ENCODE data around the gene STX1A.
A peak's percentile ranks its signal among the peaks of the same experiment; 100 is the strongest.

Gene STX1A

DNA sequence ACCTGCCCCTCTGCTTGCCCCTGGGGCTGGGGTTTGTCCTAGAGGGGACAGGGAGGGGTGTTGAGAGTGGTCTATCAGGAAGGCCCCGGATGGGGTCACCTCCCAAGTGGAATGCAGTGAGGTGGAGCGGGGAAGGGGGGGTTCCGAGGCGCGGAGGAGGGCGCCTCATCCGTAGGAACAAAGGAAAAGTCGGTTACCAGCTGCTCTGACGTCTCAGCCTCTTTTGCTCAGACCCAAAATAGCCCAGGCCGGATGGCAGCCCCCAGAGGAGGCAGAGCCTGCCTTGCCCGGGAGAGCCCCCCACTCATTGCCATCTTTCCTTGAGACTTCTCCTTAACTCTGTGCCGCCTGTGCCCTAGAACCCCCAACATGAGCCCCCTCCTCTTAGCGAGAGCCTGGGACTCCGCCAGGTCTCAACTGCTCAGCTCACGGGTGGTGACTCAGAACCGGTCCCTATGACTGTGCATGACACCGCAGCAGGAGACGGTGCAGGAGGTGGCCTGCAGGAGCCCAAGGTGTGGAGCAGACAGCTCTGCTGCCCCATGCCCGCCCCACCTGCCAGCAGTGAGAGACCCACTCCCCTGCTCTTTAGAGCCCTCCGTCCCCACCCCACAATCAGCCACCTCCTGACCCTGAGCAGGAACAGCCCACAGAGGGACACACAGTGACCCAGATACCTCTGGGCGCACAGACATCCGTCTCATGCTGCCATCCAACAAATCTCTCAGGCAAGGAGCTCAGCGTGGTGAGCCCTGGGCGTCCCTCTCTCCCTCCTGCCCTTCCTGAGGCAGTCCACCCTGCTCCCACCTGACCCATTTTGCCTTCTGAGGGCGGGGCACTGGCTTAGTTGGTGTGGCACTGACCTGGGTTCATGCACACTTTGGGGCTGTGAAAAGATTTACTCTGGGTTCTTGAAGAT, 13.1 kb downstream of the STX1A start:
- DNase-seq = peak; percentile 23

- DNase-seq = no peak
Observed at GRCh38 chr7:73705551-73705920, 13.9 kb downstream of the STX1A start.

GRCh38 chr7:73704640-73705550, 14.6 kb downstream of the STX1A start:
- DNase-seq = peak; percentile 81

GRCh38 chr7:73703757-73704639, 15.5 kb downstream of the STX1A start:
- no peak for DNase-seq

GRCh38 chr7:73703225-73703624, 16.2 kb downstream of the STX1A start:
- no peak for DNase-seq

- no peak for DNase-seq
Observed at GRCh38 chr7:73702665-73703064, 16.8 kb downstream of the STX1A start.

- no peak for DNase-seq
Observed at GRCh38 chr7:73702226-73702625, 17.2 kb downstream of the STX1A start.

DNA sequence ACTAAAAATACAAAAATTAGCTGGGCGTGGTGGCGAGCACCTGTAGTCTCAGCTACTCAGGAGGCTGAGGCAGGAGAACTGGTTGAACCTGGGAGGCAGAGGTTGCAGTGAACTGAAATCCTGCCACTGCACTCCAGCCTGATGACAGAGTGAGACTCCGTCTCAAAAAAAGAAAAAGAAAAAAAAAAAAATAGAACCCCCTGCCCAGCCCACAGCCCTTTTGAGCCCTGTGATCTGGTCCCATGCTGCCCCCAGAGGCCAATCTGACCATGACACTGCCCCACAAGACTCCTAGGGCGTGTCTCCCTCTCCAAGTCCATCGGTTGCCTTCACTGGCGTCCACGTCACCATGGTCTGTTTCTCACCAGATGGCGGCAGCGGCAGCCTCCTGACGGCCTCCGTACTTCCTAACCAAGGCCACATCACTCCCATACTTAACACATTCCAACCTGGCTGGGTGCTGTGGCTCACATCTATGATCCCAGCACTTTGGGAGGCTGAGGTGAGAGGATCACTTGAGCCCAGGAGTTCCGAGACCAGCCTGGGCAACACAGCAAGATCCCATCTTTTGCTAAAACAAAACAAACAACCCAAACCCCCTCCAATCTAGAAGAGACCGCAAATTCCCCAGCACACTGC, 18.0 kb downstream of the STX1A start:
- DNase-seq = no peak

- no peak for DNase-seq
Observed at GRCh38 chr7:73700581-73701134, 18.8 kb downstream of the STX1A start.

- DNase-seq = no peak
Observed at GRCh38 chr7:73700069-73700423, 19.4 kb downstream of the STX1A start.

DNA sequence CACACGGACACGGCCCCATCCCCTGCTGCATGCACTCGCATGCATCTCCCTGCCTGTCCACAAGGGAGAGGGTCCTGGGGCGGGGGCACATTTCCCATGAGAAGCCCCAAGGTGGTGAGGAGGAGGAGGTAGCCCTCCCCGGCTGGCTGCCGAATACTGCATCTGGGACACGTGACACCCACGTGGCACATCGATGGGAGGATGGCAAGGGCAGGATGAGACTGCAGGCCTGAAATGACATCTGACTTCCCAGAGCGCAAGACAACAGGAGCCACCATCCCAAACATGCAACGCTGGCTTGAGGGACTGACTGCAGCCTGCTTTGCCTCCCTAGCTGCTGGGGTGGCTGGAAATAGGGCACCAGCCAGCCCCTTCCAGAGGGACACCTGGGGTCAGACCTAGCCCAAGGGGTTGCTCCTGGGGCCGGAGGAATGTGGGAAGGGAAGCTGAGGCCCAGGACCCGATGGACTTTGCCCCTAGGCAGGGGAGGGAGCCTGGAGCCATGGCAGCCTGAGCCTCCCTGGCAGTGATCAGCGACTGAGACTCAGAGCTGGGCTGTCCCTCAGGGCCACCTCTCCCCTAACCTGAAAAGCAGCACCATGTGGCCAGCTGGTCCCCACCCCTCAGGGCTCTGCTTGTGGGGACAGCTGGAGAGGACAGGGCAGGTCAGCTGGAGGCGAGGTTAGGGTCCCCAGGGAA, 19.9 kb downstream of the STX1A start:
- DNase-seq = no peak

GRCh38 chr7:73698410-73698809, 21.1 kb downstream of the STX1A start:
- no peak for DNase-seq

GRCh38 chr7:73696372-73696771, 23.1 kb downstream of the STX1A start:
- DNase-seq = no peak

DNA sequence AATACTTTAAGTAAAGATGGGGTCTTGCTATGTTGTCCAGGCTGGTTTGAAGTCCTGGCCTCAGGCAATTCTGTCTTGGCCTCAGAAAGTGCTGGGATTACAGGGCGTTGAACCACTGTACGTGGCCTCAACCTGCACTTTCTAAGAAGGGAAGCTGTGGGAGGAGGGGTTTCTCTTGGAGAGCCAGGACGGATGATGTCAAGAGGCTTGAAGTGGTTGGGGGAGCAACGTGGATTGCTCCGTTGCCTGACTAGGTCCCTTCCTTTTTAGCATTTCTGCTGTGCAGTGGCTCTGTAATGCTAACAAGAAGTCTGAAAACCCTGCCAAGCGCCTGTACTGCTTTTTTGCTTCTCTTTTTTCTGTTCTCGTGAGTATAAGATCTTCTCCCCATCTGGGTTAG, 28.8 kb downstream of the STX1A start:
- no peak for DNase-seq

- DNase-seq = no peak
Observed at GRCh38 chr7:73688288-73688687, 31.2 kb downstream of the STX1A start.

DNA sequence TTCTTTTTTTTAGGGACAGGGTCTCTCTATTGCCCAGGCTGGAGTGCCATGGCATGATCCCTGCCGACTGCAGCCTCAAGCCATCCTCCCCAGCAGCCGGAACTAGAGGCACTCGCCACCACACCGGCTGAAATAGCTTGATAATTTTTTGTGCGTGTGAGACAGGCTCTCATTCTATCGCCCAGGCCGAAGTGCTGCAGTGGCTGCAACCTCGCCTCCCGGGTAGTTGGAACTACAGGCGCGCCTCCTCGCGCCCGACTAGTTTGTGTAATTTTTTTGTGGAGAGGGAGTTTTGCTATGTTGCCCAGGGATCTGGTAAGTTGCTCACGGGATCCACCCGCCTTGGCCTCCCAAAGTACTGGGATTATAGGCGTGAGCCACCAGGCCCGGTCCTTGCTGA, 34.2 kb downstream of the STX1A start:
- DNase-seq = no peak

DNA sequence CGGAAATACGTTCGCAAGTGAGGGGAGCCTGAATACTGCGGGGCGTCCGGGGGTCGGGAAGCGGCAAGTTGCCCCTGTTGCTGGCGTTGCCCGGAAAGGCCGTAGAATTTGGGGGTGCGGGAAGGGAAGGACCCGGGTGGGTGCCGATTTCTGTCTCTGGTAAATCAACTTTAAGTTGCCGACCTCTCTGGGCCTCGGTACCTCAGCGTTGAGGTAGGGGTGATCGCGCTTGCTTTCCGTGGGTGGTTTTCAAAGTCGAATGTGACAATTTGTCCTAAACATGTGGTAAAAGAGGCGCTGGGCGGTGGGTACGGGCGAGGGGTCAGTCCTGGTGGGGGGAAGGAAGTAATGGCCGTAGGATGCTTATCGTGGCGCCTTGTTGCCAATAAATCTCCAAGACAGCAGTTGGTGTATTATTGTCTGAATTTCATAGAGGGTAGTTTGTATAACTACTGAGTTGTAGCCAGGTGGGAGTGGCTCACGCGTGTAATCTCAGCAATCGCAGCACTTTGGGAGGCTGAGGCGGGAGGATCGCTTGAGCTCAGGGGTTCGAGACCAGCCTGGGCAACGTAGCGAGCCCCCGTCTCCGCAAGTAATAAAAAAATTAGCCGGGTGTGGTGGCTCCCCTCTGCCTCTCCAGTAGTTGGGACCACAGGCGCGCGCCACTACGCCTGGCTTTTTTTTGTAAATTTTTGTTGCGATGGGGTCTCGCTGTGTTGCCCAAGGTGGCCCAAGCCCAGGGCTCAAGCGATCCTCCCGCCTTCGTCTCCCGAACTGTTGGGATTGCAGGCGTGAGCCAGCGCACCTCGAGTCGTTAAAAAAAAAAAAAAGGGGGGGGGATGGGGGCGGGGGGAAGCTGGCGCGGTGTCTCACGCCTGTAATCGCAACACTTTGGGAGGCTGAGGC, 35.4 kb downstream of the STX1A start:
- DNase-seq = no peak

DNA sequence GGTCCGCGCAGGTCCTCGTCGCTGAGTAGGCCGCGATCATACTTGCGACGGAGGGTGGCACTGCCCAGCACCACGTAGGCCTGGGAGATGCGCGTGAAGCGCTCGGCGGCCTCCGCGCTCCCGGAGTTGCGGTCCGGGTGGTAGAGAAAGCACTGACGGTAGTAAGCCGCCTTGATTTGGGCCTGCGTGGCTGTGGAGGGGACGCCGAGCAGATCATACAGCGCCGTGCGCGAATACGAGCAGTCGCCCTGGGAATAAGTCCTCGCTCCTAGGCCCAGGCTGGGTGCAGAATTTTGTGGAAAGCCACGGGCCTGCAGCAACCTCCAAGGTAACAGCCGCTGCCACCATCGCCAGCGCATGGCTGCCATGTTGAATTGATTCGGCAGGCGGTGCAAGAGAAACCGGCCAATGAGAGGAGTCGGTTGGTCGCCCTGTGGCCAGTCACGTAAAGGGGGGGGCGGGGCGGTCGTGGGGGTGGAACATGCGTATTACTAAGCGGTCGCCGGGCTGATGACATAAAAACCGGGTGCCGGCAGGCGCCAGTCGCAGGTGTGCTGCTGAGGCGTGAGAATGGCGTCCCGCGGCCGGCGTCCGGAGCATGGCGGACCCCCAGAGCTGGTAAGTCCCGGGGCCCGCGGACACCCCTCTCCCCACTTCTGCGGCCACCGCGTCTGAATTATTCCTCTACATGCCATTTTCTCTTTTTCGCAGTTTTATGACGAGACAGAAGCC, 36.2 kb downstream of the STX1A start, which contains the start of the genes BUD23 and DNAJC30:
BUD23 (plus strand) TSS at position 542 of the 732 bp plus-strand sequence; CDS start at position 571, 29 bp downstream.
DNAJC30 (minus strand) TSS at position 398 of the 732 bp plus-strand sequence; CDS start at position 368, 30 bp downstream.
- DNase-seq = peak; percentile 95

GRCh38 chr7:73682745-73683055, 36.8 kb downstream of the STX1A start:
- no peak for DNase-seq
